Suppressor macrophage treated with lipopolysaccharide for 1 hour (primary cell): ENCODE results near the gene DAB2IP.
"Not testable (repeated sequence)": the region's sequence is repeated elsewhere in the genome, so short reads cannot be mapped to it uniquely, and the experiment has no call there.

Source experiments
- DNase-seq, 3 donors: peaks; one replicate each; pipeline ENCODE4 v3.0.0-alpha.2; 2020 to 2022

Gene DAB2IP

DNA sequence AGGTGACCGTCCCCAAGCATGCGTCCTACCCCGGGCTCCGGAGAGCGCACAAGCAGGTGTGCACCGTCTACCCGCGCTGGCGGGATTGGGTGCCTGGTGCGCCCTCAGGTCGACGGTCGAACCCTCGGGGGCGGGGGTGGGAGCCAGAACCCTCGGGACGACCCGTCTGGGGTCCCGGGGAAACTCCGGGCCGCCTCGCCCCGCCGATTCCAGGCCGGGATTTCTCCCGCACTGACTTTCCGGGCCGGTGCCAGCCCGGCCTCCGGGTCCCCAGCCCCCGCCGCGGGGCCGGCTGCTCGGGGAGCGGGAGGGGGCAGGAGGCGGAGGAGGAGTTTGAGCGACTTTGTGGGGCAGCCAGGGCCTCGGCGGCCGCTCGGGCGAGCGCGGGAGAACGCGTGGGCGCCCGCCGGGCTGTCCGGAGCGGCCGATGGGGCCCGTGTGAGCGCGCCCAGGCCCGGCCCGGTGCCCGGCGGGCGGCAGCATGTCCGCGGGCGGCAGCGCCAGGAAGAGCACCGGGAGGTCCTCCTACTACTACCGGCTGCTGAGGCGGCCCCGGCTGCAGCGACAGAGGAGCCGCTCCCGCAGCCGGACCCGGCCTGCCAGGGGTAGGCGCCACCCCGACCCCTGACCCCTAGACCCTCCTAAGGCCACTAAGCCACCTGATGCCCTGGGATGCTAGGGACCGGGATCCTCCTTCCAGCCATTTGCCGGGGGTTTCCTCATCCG, at the start of gene DAB2IP:
Gene DAB2IP, plus strand, starts transcription at position 340 of the 726 bp plus-strand sequence. Its CDS starts 142 bp downstream, at position 482.
- DNase-seq, result peak; percentile 24 to 66 (median 43)

DNA sequence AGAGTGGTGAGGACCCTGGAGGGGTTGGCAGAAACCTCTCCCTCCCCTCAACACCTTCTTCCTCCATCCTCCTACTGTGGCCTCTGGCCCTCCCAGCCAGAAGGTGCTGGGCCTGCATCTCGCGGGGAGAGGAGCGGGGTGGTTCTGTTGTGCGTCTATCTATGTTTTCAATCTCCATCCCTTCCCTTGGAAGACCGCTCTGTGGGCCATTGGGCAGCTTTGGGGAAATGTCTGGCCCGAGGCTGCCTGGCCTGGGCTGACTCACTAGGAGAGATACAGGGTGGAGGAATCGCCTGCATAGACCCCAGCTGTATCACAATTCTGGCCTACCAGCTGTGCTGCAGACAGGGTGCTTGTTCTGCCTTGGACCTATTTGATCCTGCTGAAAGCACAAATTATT, 48.4 kb upstream of the DAB2IP start:
- no peak for DNase-seq

GRCh38 chr9:121604242-121604641, 47.2 kb upstream of the DAB2IP start:
- peak; percentile 70 to 71 (median 70) for DNase-seq

- DNase-seq, result no peak
These were observed 46.8 kb upstream of the DAB2IP start for GRCh38 chr9:121604654-121605053.

DNA sequence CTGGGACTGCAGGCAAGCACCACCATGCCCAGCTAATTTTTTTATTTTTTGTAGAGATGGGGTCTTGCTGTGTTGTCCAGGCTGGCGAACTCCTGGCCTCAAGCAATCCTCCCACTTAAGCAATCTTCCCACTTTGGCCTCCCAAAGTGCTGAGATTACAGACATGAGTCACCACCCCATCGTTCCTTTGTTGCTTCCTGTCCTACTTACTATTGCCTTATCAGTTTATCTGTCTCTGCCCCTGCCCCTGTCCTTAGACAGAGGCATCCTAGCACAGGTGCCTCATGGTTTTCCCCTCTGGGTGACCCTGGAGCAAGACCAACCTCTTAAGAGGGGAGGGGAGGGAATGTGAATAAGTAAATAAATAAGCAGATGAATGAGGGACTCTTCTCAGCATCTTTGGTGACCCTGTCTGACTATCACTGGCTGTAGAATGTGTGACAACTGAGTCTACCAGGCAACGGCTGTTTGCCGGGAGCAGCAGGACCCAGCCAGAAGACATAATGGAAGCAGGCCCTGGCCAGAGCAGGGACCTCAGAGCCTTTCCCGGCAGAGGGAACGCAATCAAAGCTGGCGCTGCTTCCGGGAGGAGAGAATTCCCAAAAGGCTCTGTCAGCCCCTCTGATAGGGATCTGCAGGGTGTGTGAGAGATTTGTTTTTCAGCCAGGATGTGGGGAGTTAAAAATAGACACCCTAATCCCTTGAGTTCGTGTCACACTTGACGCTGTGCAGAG, 43.8 kb upstream of the DAB2IP start:
- peak in 2 of 3 donors; percentile 29 to 45 for DNase-seq

DNA sequence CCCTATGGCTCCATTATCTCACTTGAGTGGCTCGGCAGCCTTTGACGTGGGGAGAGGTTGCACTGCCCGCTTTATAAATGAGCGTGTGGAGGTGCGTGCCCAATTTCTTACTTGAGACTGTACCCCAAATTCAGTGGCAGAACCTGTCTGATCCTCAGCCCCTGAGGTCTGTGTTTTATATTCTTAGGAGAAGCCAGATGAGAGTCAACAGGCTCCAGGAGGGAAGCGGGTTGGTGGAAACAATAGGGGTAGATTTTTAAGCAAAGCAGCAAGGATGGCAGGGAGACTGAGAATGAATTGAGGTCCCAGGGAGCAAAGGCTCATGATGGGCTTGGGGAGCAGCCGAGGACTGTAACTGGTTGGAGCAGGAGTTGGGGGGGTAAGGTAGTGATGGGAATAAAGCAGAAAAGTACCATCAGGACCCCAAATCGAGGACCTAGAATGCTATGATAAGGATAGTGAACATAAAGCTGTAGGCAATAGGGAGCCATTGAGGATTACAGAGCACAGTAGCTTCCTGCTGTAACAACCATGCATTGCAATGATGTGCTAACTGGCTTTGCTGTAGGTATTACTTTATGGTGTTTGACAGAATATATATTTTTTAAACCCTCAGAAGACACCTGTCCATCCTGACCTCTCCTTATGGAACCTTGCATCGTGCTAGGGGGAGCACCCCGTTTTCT, 43.1 kb upstream of the DAB2IP start:
- no peak for DNase-seq

GRCh38 chr9:121609822-121610637, 41.4 kb upstream of the DAB2IP start:
- no peak for DNase-seq

DNA sequence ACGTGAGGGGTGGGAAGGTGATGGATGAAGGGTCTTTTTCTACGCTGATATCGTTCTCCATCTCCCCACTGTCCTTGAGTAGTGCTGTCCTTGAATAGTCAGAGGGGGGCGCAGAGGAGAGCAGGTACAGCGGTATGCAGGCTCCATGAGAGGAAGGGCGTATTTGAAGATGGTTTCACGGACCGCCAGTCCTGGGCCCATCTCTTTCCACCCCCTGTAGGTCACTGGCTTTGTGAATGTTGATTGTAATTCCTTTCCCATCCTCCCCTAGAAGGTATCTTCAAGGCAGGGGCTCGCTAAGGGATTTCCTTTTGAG, 40.8 kb upstream of the DAB2IP start:
- DNase-seq, result no peak

DNA sequence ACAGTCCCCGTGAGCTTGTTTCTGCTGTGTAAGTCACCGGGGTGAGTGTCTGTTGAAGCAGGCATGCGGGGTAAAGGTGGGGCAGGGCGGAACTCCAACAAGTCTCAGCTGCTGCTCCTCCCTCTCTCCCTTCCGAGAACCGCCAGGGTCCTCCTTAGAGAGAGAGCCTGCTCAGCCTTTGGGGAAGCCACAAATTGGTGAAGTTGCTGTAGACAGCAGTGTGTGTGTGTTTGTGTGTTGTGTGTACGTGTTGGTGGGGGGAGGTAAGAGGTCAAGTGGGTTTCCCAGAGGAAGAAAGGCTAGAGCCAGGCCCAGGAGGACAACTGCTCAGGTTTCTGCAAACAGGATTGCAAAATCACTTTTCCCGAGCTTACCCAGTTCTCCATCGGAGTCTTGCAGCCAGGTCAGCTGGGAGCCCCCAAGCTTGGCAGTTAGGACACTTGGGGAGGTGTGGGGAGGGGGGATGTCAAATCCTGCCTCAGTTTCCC, 38.9 kb upstream of the DAB2IP start:
- DNase-seq, result no peak

GRCh38 chr9:121613009-121613752, 38.3 kb upstream of the DAB2IP start:
- peak in 1 of 3 donors; percentile 21 for DNase-seq

GRCh38 chr9:121616123-121616755, 35.2 kb upstream of the DAB2IP start:
- DNase-seq, result no peak

GRCh38 chr9:121618504-121618903, 32.9 kb upstream of the DAB2IP start:
- no peak for DNase-seq

- DNase-seq, result not testable (repeated sequence)
These were observed 32.5 kb upstream of the DAB2IP start for GRCh38 chr9:121618910-121619309.

- DNase-seq, result no peak
These were observed 31.7 kb upstream of the DAB2IP start for GRCh38 chr9:121619545-121620324.

GRCh38 chr9:121620325-121620673, 31.1 kb upstream of the DAB2IP start:
- no peak for DNase-seq

- DNase-seq, result peak; percentile 33 to 59 (median 41)
These were observed 30.5 kb upstream of the DAB2IP start for GRCh38 chr9:121620777-121621449.

DNA sequence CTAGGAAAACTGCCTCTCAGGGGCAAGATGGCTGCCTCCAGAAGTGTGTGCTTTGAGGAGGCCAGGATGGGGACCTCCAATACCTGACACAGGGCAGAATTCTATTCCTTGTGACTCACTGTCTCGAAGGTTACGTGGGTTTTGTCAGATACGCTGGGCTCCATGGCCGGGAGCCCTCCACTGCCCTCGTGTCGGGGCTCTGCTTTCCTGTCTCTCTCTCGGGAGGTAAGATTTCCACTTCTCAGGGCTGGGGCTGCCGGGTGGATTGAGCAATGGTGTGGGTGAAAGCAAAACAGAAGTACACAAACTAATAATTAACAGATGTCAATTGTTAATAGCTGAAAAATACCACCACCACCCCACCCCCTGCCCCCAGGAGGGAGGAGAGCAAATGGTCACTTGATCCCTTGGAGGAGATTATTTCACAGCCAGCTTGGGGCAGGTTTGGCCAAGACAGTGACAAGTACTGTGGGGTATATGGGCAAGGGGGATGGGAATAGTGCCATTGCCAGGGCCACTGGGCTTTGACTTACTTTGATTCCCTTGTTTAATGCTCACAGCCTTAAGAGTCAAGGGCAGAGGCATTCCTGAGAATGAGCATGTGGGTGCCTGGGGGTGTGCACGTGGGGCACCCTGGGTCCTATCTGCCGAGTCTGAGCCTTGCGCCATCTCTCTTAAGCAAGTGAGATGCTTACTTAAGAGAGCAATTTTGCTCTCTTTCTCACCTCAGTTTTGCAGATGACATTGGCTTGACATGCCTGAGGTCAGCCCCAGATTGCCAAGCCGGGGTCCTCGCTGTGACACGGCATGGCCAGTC, 28.8 kb upstream of the DAB2IP start:
- no peak for DNase-seq

- not testable (repeated sequence) for DNase-seq
These were observed 28.0 kb upstream of the DAB2IP start for GRCh38 chr9:121623430-121623829.

- no peak for DNase-seq
These were observed 25.8 kb upstream of the DAB2IP start for GRCh38 chr9:121625590-121625989.
